Left lung (tissue), 10 donors: Measurements from ENCODE around the gene PPP1R14B. TPM values are rescaled to one million over a fixed set of nuclear protein-coding genes. Genes with fewer than 3 reads are reported as not detected.

Experiments used
- ATAC-seq: fragments of 200-7000 bp; cut with Tn5 transposase; one replicate; pipeline ENCODE4 v1.9.1; 2020; ENCODE audit warnings: moderate library complexity
- DNase-seq, 4 donors: peaks; one replicate each; pipeline ENCODE4 v3.0.0-alpha.2; 2013 to 2020
- H3K27ac ChIP-seq, 2 donors: fragments of 200-600 bp; sonication (generic) in 1 of 2; one replicate each; pipeline versions ENCODE4 v1.5.0 to v1.8.0; 2020 to 2021
- H3K27me3 ChIP-seq, 2 donors: fragments of 200-600 bp; sonication (generic) in 1 of 2; one replicate each; pipeline versions ENCODE4 v1.5.0 to v1.8.0; 2020 to 2021
- H3K36me3 ChIP-seq, 2 donors: fragments of 200-600 bp; sonication (generic) in 1 of 2; one replicate each; pipeline versions ENCODE4 v1.5.0 to v1.8.0; 2020 to 2021
- H3K4me1 ChIP-seq, 2 donors: fragments of 200-600 bp; one replicate each; pipeline ENCODE4 v1.8.0; 2021
- H3K4me3 ChIP-seq, 2 donors: fragments of 200-600 bp; sonication (generic) in 1 of 2; one replicate each; pipeline versions ENCODE4 v1.5.0 to v1.8.0; 2020 to 2021; ENCODE audit warnings: mild to moderate bottlenecking in 1 of 2
- H3K9me3 ChIP-seq, 2 donors: fragments of 200-600 bp; sonication (generic) in 1 of 2; one replicate each; pipeline versions ENCODE4 v1.5.0 to v1.8.0; 2020 to 2021
- intact Hi-C, 2 donors: fragments of 100-400 bp; cut with DNase I; formaldehyde crosslinking; loops; one replicate each; pipeline versions ENCODE4 v1.11.2 to v1.14.2; 2022
- polyA plus RNA-seq, 6 donors: library from polyadenylated mRNA; unstranded; fragments of 120-200 nt; gene quantifications; one replicate each; pipeline ENCODE4 v1.2.1, GENCODE V29; 2013; ENCODE audit not compliant: insufficient read length in 6 of 6
- total RNA-seq, 2 donors: library from RNA; stranded (reverse); fragmentation: NEBNext Ultra II Directional; extraction: Animal tissue kit (Norgen Biotek cat#: 25700); gene quantifications; one replicate each; pipeline ENCODE4 v1.2.1, GENCODE V29; 2021
- TF ChIP-seq, protein P1 (sequence below), 2 donors: fragments of 200-600 bp; sonication (generic) in 1 of 2; IDR thresholded peaks; one replicate each; pipeline versions ENCODE4 v1.5.0 to v1.8.0; 2021; ENCODE audit warnings: antibody characterized with exemption in 2 of 2
- donor health status: DM: no; HTN: yes; CAD: no.
- donor health status: DM: no; HTN: no; CAD: no.

Gene PPP1R14B
- total and polyA plus RNA-seq, 8 donors = 56.7 to 200 (median 83.4) TPM

DNA sequence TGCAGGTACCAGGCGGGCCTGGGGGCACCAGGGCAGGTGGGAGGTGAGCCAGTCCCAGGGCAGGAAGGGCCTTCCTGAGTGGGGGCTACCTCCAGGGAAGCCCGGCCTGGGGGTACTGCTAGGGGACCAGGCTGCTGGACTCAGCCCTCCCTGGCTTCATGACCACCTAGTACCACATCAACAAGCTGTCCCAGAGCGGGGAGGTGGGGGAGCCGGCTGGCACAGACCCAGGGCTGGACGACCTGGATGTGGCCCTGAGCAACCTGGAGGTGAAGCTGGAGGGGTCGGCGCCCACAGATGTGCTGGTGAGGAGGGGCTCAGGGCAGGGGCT lies 27.4 kb downstream of the PPP1R14B start:
- Histone ChIP-seq H3K27ac (no peak overlapping the region), H3K4me1 (no peaks in the 10 kb centered on the region), H3K4me3 (no peak overlapping the region), H3K36me3 (peaks cover 0 to 98% of the 10 kb centered on the region in 2 donors), H3K27me3 (no peaks in the 10 kb centered on the region), H3K9me3 (no peaks in the 10 kb centered on the region)
- DNase-seq (no peak), ATAC-seq (no peak)
- intact Hi-C loops = no loop called here
- TF ChIP-seq, protein P1, sequence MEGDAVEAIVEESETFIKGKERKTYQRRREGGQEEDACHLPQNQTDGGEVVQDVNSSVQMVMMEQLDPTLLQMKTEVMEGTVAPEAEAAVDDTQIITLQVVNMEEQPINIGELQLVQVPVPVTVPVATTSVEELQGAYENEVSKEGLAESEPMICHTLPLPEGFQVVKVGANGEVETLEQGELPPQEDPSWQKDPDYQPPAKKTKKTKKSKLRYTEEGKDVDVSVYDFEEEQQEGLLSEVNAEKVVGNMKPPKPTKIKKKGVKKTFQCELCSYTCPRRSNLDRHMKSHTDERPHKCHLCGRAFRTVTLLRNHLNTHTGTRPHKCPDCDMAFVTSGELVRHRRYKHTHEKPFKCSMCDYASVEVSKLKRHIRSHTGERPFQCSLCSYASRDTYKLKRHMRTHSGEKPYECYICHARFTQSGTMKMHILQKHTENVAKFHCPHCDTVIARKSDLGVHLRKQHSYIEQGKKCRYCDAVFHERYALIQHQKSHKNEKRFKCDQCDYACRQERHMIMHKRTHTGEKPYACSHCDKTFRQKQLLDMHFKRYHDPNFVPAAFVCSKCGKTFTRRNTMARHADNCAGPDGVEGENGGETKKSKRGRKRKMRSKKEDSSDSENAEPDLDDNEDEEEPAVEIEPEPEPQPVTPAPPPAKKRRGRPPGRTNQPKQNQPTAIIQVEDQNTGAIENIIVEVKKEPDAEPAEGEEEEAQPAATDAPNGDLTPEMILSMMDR (IDR thresholded peaks at IDR 0.05) = no peak

DNA sequence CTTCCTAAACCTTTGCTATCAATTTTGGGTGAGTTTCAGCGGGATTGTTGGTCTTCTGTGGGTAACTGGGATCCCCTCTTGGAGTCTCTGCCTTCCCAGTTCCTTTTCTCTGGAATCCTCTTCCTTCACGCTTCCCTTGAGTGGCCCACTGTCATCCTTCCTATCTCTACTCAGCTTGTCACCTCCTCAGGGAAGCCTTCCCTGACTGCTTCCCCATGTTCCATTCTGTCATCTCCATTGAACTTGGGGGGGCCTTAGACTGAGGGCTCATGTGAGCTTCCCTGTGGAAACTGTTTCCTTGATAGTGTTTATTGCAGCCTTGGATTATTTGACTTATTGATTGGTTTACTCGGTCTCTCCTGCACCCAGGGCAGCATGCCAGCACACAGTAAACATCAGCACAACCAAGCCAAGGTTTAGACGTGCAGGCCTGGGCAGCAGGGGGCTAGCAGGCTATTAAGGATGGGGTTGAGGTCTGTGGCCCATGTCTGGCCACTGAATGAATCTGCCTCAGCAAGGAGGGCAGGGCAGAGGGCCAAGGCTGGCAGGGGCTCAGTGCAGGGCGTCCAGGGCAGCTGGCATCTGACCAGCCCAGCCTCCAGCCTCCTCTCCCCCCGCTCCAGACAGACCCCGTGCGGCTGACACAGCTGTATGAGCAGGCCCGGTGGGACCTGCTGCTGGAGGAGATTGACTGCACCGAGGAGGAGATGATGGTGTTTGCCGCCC lies 28.0 kb downstream of the PPP1R14B start:
- Histone ChIP-seq H3K36me3 (peaks cover 0 to 98% of the 10 kb centered on the region in 2 donors), H3K9me3 (no peaks in the 10 kb centered on the region), H3K4me3 (no peak overlapping the region), H3K27me3 (no peaks in the 10 kb centered on the region), H3K27ac (no peak overlapping the region), H3K4me1 (no peaks in the 10 kb centered on the region)
- TF ChIP-seq, protein P1 (IDR thresholded peaks at IDR 0.05) = no peak
- intact Hi-C loops = no loop called here
- peak in 1 of 4 donors; percentile 20 for DNase-seq
- no peak for ATAC-seq

DNA sequence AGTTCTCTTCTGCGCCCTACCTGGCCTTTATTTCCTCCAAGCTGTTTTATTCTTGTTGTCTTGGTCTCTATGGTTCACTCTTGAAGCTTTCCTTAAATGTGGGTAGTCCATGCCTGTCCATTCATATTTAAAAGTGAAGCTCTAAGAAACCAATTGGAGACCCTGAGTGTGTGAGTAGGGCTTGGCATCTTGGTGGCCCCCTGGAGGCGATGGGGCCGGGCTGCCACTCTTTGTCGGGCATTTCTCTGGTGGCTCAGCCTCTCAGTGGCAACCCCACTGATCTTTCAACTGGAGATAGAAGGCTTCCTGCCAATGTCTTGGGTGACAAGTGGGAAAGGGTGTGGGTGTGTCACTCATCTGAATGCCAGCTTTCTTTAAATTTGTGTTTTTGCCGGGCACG lies 29.9 kb downstream of the PPP1R14B start:
- peaks cover 0 to 97% of the 10 kb centered on the region in 2 donors for H3K36me3 ChIP-seq
- H3K4me3 ChIP-seq = no peak overlapping the region
- H3K27me3 ChIP-seq = no peaks in the 10 kb centered on the region
- TF ChIP-seq, protein P1 (IDR thresholded peaks at IDR 0.05) = no peak
- ATAC-seq (no peak), DNase-seq (no peak)
- peaks cover 0 to 3% of the 10 kb centered on the region in 2 donors for H3K4me1 ChIP-seq
- intact Hi-C loops = no loop called here
- H3K9me3 ChIP-seq = no peaks in the 10 kb centered on the region
- H3K27ac ChIP-seq = no peak overlapping the region

DNA sequence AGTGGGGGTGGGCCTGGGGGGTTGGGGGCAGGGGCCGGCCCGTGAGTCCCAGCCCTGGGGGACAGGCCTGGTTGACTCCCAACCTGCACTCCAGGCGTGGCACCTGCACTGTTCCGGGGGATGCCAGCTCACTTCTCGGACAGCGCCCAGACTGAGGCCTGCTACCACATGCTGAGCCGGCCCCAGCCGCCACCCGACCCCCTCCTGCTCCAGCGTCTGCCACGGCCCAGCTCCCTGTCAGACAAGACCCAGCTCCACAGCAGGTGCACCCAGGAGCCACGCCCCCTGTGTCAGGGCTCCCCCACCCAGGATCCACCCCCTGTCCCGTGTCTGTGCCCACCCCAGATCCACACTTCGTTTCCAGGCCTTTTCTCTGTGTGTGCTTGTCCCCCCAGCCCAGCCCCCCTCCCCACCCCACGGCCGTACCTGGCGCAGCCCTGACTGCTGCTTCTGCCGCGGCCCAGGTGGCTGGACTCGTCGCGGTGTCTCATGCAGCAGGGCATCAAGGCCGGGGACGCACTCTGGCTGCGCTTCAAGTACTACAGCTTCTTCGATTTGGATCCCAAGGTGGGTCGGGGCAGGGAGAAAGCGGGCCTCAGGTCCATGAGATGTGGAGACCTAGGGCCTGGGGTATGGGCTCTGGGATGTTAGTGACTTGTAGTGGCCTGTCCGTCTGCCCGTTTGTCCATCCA lies 35.4 kb downstream of the PPP1R14B start:
- H3K9me3 ChIP-seq = no peaks in the 10 kb centered on the region
- peak in 1 of 4 donors; percentile 75 for DNase-seq
- H3K4me3 ChIP-seq = no peak overlapping the region
- peaks cover 0 to 85% of the 10 kb centered on the region in 2 donors for H3K36me3 ChIP-seq
- no peaks in the 10 kb centered on the region for H3K27me3 ChIP-seq
- intact Hi-C loops = no loop called here
- H3K27ac ChIP-seq = peak overlapping the region in 1 of 2 donors; percentile 13
- peaks cover 2 to 43% of the 10 kb centered on the region in 2 donors for H3K4me1 ChIP-seq
- TF ChIP-seq, protein P1 (IDR thresholded peaks at IDR 0.05) = no peak
- ATAC-seq = no peak

DNA sequence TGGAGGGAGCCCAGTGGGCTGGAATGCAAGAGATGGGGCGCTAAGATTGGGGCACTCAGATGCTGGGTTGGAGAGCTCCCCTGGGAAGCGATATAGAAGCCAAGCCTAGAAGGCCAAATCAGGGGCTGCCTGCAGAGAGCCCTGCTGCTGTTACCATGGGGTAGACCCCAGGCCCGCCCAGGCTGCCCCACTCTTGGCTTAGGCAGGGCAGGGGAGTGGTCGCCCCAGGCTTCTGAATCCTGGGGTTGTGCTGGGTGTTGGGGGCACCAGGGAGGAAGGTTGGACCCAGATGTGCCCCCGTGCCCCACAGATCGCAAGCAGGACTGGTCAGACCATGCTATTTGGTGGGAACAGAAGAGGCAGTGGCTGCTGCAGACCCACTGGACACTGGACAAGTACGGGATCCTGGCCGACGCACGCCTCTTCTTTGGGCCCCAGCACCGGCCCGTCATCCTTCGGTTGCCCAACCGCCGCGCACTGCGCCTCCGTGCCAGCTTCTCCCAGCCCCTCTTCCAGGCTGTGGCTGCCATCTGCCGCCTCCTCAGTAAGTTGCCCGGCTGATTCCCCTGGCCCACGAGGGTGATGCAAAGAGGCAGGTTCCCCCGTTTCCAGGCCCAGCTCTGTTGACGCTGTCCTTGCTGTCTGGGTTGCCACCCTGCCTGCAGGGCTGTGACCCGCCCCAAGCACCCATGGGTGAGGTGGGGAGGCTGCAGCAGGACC lies 36.3 kb downstream of the PPP1R14B start:
- no peaks in the 10 kb centered on the region for H3K27me3 ChIP-seq
- no peak for ATAC-seq
- peak in 1 of 4 donors; percentile 68 for DNase-seq
- peaks cover 2 to 51% of the 10 kb centered on the region in 2 donors for H3K4me1 ChIP-seq
- no peaks in the 10 kb centered on the region for H3K9me3 ChIP-seq
- intact Hi-C loops = no loop called here
- peaks cover 0 to 83% of the 10 kb centered on the region in 2 donors for H3K36me3 ChIP-seq
- H3K4me3 ChIP-seq = no peak overlapping the region
- TF ChIP-seq, protein P1 (IDR thresholded peaks at IDR 0.05) = no peak
- no peak overlapping the region for H3K27ac ChIP-seq
